ENCODE results near the gene OR10J4.

OR10J4 gene

DNA sequence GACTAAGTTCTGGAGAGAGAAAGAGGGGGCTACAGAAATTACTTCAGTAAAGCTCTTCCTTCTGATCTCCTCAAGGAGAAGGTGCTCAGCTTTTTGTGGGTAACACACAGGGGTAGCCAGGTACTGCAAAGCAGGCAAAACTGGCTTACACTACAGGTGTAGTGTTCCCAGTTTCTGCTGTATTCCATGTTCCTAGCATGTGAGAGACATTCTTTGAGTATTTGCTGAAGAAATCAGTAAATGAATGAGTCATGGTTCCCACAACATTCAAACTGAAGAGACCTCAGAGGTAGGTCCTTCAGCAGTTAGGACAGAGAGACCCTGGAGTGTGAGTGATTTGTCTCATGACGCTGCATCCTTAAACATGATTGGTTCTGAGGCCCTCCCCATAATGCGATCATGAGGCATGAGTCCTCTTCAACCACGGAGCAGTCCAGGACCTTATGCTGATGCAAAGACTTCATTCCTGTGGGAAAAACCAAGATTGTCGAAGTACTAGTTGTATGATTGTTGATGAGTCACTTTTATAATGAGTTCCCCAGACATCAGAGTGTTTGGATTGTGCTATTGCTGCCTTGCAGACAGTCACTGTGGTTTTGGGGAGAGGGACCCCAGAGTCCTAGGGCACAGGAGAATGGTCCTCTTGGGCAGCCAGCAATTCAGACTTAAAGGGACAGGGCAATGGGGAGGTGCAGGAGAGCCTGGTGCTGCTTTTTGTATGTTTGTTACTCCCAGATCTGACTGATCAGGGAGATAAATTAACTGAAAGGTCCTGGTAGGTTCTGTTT is 2.7 kb upstream of the OR10J4 start:
- Histone ChIP-seq H3K27me3 (ENCODE audit: insufficient read depth, low read depth, severe bottlenecking) (peaks cover 89% of the 10 kb centered on the region), H3K27ac (no peak overlapping the region), H3K36me3 (no peaks in the 10 kb centered on the region), H3K9me3 (ENCODE audit: severe bottlenecking) (no peaks in the 10 kb centered on the region), H3K4me3 (ENCODE audit: low read depth, low read length) (no peak overlapping the region)
- TF ChIP-seq, protein P1, sequence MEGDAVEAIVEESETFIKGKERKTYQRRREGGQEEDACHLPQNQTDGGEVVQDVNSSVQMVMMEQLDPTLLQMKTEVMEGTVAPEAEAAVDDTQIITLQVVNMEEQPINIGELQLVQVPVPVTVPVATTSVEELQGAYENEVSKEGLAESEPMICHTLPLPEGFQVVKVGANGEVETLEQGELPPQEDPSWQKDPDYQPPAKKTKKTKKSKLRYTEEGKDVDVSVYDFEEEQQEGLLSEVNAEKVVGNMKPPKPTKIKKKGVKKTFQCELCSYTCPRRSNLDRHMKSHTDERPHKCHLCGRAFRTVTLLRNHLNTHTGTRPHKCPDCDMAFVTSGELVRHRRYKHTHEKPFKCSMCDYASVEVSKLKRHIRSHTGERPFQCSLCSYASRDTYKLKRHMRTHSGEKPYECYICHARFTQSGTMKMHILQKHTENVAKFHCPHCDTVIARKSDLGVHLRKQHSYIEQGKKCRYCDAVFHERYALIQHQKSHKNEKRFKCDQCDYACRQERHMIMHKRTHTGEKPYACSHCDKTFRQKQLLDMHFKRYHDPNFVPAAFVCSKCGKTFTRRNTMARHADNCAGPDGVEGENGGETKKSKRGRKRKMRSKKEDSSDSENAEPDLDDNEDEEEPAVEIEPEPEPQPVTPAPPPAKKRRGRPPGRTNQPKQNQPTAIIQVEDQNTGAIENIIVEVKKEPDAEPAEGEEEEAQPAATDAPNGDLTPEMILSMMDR (IDR thresholded peaks at IDR 0.05; ENCODE audit: low read depth, low read length) = no peak
- DNase-seq = no peak

DNA sequence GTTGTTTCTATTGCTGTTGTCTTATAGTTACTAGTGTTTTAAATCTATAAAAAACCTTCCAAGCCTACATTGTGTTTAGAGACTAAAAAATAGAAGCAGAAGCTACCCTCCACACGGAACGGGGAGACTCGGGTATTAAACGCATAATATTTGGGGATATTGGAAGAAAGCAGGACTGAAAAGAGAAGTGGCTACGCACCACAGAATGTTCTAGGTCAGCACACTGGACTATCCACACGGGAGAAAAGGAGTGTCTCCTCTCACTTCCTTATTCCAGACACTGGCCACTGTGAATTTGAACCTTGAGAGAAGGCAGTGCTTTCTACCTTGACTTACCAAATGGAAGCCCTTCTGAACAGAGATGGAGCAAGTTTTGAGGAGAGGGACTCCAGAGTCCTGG is 1.0 kb upstream of the OR10J4 start:
- H3K4me3 ChIP-seq (ENCODE audit: low read depth, low read length) = no peak overlapping the region
- no peak overlapping the region for H3K27ac ChIP-seq
- H3K27me3 ChIP-seq (ENCODE audit: insufficient read depth, low read depth, severe bottlenecking) = peaks cover 94% of the 10 kb centered on the region
- DNase-seq = no peak
- TF ChIP-seq, protein P1 (IDR thresholded peaks at IDR 0.05; ENCODE audit: low read depth, low read length) = no peak
- no peaks in the 10 kb centered on the region for H3K9me3 ChIP-seq (ENCODE audit: severe bottlenecking)
- H3K36me3 ChIP-seq = no peaks in the 10 kb centered on the region

DNA sequence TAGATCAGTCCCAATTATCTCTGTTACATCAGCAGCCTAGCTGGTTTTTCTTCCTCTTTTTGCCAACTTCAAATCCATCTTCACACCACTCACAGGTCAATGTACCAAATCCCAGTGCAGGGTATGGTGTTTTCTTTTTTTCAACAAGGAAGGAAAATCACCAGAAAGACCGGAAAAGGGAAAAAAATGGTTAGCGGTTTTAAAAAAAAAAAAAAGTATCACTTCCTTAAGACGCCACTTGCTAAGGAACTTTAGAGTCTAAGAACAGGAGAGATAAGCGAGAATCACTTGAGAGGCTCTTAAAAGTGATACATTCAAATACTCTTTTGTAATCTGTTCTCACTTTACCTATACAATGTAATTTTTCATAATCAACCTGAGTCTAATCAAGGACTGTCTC is 4.5 kb downstream of the OR10J4 start:
- Histone ChIP-seq H3K36me3 (no peaks in the 10 kb centered on the region), H3K4me3 (ENCODE audit: low read depth, low read length) (no peak overlapping the region), H3K27ac (no peak overlapping the region), H3K9me3 (ENCODE audit: severe bottlenecking) (no peaks in the 10 kb centered on the region), H3K27me3 (ENCODE audit: insufficient read depth, low read depth, severe bottlenecking) (peaks cover 97% of the 10 kb centered on the region)
- TF ChIP-seq, protein P1 (IDR thresholded peaks at IDR 0.05; ENCODE audit: low read depth, low read length) = no peak
- no peak for DNase-seq

DNA sequence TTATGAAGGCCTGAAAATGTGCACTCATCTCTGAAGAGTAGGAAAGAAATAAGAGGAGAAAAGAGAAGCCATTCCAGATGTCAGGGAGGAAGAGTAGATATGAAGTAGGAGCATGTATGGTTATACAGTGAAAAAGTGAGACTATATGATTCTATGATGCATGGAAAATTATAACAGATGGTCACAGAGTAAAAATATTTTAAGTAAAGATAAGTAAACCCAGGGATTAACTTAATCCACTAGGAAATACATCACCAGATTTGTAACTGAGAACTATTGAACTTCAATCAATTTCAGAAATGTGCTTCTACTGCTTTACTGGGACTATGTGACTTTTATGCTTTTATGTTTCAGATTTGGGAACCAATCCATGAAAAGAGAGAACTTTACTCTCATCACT is 7.4 kb downstream of the OR10J4 start, which contains the start of gene OR10J1:
OR10J1 (plus strand) TSS at position 301 of the 400 bp plus-strand sequence; CDS start at position 371, 70 bp downstream.
- Histone ChIP-seq H3K36me3 (no peaks in the 10 kb centered on the region), H3K9me3 (ENCODE audit: severe bottlenecking) (no peaks in the 10 kb centered on the region), H3K27ac (no peak within 1 kb of the TSS), H3K27me3 (ENCODE audit: insufficient read depth, low read depth, severe bottlenecking) (peaks cover 91% of the 10 kb centered on the region), H3K4me3 (ENCODE audit: low read depth, low read length) (no peak within 1 kb of the TSS)
- no peak for DNase-seq
- TF ChIP-seq, protein P1 (IDR thresholded peaks at IDR 0.05; ENCODE audit: low read depth, low read length) = no peak

DNA sequence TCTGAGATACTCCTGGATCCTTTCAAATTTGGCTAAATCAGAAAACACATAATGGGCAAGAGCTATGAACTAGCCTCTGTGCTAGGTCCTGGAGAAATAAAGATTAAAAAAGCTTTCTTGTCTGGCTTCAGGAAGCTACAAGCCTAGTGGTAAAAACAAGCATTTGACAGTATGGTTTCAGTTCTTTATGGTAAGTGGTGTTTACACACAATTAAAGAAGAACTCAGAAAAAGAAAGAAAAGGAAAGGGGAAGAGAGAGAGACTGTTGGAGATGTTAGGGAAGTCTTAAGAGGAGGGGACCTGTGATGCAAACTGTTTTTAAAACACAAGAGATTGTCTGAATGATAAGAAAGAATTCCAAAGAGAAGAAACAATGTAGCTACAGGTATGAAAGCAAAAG is 9.4 kb downstream of the OR10J4 start:
- Histone ChIP-seq H3K4me3 (ENCODE audit: low read depth, low read length) (no peak overlapping the region), H3K27me3 (ENCODE audit: insufficient read depth, low read depth, severe bottlenecking) (peaks cover 83% of the 10 kb centered on the region), H3K36me3 (no peaks in the 10 kb centered on the region), H3K9me3 (ENCODE audit: severe bottlenecking) (no peaks in the 10 kb centered on the region), H3K27ac (no peak overlapping the region)
- DNase-seq = no peak
- TF ChIP-seq, protein P1 (IDR thresholded peaks at IDR 0.05; ENCODE audit: low read depth, low read length) = no peak

DNA sequence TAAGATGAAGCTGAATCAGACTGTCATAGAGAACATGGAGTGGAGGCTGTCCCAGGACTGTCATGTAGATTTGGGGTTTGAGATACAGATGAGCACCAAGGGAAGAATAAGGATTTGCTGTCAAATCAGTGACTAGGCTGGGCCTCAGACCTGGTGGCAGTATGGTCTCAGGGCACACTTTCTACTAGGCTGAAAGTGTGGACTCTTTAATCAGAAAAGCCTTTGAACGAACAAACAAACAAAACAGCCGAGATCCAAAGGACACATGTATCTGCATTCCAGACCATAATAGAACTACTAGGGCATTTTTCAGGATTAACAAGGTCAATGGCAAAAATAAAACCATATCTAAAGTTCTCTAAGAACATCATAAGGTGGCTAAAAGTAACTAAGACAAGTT is 10.4 kb downstream of the OR10J4 start:
- H3K27ac ChIP-seq = no peak overlapping the region
- no peak overlapping the region for H3K4me3 ChIP-seq (ENCODE audit: low read depth, low read length)
- H3K27me3 ChIP-seq (ENCODE audit: insufficient read depth, low read depth, severe bottlenecking) = peaks cover 83% of the 10 kb centered on the region
- DNase-seq = no peak
- no peaks in the 10 kb centered on the region for H3K9me3 ChIP-seq (ENCODE audit: severe bottlenecking)
- TF ChIP-seq, protein P1 (IDR thresholded peaks at IDR 0.05; ENCODE audit: low read depth, low read length) = no peak
- H3K36me3 ChIP-seq = no peaks in the 10 kb centered on the region

Data from WERI-Rb-1 (cell line).